ENCODE results near the gene CHST14. TPM values are rescaled to one million over a fixed set of nuclear protein-coding genes. Genes with fewer than 3 reads are reported as not detected.

The CHST14 gene
- total and polyA plus RNA-seq, 2 donors, result 5.1 to 11.9 TPM

DNA sequence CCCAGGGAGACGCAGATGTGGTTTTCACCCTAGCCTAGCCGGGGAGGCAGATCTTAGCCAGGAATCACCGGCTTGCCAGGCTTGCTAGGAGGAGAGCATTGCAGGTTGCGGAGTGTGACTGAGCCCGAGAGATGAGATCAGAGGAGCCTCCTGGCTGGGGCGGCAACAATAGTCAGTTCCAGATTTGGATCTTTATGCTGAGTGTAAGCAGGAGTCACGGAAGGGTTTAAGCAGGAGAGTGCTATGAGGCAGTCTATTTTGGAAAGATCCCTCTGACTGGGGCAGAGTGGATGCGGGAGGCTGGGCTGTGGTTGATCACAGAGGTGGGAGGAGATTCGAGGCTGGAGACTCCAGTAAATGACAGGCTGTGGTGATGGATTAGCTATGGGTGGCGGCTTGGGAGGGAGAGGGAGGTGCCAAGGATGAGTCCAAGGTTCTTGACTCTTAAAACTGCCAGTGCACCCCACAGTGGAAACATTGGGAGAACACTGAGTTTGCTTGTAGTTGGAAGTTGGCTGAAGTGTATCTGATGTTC is 40.4 kb upstream of the CHST14 start:
- no peak overlapping the region for H3K27ac ChIP-seq (ENCODE audit: low read depth in 1 of 2, low read length in 1 of 2)
- H3K9me3 ChIP-seq (ENCODE audit: control insufficient read depth in 2 of 2, insufficient read depth in 1 of 2, low read length in 1 of 2), result no peaks in the 10 kb centered on the region
- no peak overlapping the region for H3K4me3 ChIP-seq (ENCODE audit: low read length in 2 of 2)
- peaks cover 3 to 11% of the 10 kb centered on the region in 2 donors for H3K4me1 ChIP-seq (ENCODE audit: control insufficient read depth in 2 of 2, insufficient read depth in 2 of 2, low read length in 2 of 2)
- peaks cover 0 to 20% of the 10 kb centered on the region in 2 donors for H3K27me3 ChIP-seq (ENCODE audit: control insufficient read depth in 2 of 2, insufficient read depth in 1 of 2, low read length in 1 of 2)
- H3K36me3 ChIP-seq (ENCODE audit: control insufficient read depth in 2 of 2, insufficient read depth in 2 of 2, low read length in 1 of 2), result no peaks in the 10 kb centered on the region
- WGBS, result 89% methylated on average over 10 of the region's 10 CpGs
- no peak for DNase-seq (ENCODE audit: low read depth in 6 of 9, low spot score in 9 of 9)

DNA sequence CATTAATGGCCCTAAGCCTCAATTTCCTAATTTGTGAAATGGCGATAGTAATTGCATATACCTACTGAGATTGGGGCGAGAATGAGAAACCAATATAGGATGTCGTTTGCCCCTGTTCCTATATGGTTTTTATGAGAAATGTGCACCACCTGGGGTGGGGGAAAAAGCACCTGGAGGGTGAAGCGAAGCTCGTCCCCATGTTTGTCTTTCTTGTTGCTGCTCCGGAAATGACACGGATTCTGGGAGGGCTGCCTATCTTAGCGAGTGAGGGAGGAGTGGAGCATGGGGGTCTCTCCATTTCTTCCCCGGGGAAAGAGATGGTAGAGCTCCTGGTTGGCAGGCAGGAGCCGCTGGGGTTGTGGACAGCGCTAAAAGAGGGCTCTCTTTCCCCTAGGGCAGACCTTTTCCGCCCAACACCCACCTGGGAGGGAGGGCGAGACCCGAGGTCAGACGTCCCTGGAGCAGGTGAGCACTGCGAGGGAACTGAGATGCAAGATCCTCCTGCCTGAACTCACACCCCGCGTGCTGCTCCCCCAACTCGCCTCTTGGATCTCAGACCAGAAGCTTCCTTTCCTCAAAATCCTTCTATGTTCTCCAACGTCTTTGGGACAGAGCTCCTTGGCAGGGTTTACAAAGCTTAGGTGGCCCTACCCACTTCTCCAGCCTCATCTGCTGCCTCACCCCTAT is 35.6 kb upstream of the CHST14 start:
- WGBS, result 42% methylated on average over 20 of the region's 20 CpGs
- Histone ChIP-seq H3K4me1 (ENCODE audit: control insufficient read depth in 2 of 2, insufficient read depth in 2 of 2, low read length in 2 of 2) (peaks cover 21 to 49% of the 10 kb centered on the region in 2 donors), H3K36me3 (ENCODE audit: control insufficient read depth in 2 of 2, insufficient read depth in 2 of 2, low read length in 1 of 2) (no peaks in the 10 kb centered on the region), H3K27ac (ENCODE audit: low read depth in 1 of 2, low read length in 1 of 2) (peak overlapping the region in 1 of 2 donors; percentile 70), H3K9me3 (ENCODE audit: control insufficient read depth in 2 of 2, insufficient read depth in 1 of 2, low read length in 1 of 2) (peaks cover 0 to 16% of the 10 kb centered on the region in 2 donors), H3K27me3 (ENCODE audit: control insufficient read depth in 2 of 2, insufficient read depth in 1 of 2, low read length in 1 of 2) (peaks cover 40 to 65% of the 10 kb centered on the region in 2 donors), H3K4me3 (ENCODE audit: low read length in 2 of 2) (peak overlapping the region; percentile 32 to 44)
- peak in 4 of 9 donors; percentile 47 to 73 (median 52) for DNase-seq (ENCODE audit: low read depth in 6 of 9, low spot score in 9 of 9)

DNA sequence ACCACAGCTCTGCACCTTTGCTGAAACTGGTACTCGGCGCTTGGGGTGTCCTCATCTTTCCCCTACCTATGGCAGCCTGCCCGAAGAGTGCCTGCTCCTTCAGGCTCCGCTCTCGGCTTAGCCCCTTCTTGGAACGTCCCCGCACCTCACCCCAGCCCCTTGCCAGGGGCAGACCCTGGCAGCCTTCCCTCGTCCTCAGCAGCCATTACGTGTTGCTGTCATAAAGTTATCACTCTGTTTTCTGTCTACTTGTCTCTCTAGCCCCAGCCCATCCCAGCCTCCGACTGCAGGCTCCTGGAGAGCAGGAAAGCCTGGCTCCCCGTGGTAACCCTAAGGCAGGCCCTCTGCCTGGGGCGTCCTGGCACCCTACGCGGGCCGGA is 35.1 kb upstream of the CHST14 start:
- WGBS, result 11% methylated on average over 15 of the region's 15 CpGs
- DNase-seq (ENCODE audit: low read depth in 6 of 9, low spot score in 9 of 9), result peak in 1 of 9 donors; percentile 46

DNA sequence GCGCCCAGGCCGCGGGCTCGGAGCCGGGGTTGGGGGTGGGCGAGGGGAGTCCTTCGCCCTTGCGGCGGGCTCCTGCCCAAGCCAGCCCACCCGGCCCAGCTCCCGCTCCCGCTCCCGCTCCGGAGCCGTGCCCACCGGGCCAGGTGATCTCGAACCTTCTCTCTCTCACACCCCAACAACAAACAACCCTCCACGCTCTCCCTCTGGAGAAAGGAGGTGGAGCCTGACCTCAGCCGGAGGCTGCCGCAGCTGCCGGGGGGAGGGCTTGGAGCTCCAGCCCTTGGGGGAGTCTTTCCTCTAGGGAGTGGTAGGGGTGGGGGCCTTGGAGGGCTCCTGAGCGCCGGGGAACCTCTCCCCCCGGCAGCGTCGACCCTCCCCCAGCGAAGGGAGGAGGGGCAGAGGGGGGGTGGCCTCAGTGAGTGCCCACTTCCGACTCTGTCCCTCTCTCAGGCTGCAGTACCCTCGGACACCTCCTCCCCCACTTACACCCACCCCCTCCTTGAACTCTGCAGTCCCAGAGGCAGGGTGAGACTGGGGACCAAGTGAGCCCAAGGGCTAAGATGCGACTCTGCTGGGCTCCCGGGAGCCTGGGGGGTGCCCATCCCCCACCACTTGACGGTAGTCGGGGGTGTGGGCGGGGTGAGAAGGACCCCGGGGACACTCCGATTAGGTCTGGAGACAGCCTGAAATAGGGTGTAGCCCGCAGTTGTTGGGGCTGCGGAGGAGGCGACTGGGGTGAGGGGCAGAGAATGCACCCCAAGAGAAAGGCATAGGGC is 34.5 kb upstream of the CHST14 start:
- peak in 3 of 9 donors; percentile 36 to 58 (median 53) for DNase-seq (ENCODE audit: low read depth in 6 of 9, low spot score in 9 of 9)

More for the DNA sequence above, 35.1 kb upstream of the CHST14 start:
- Histone ChIP-seq H3K4me1 (ENCODE audit: control insufficient read depth in 2 of 2, insufficient read depth in 2 of 2, low read length in 2 of 2) (peaks cover 24 to 52% of the 10 kb centered on the region in 2 donors), H3K27me3 (ENCODE audit: control insufficient read depth in 2 of 2, insufficient read depth in 1 of 2, low read length in 1 of 2) (peaks cover 42 to 67% of the 10 kb centered on the region in 2 donors), H3K4me3 (ENCODE audit: low read length in 2 of 2) (peak overlapping the region; percentile 32 to 44), H3K9me3 (ENCODE audit: control insufficient read depth in 2 of 2, insufficient read depth in 1 of 2, low read length in 1 of 2) (peaks cover 0 to 16% of the 10 kb centered on the region in 2 donors), H3K27ac (ENCODE audit: low read depth in 1 of 2, low read length in 1 of 2) (peak overlapping the region in 1 of 2 donors; percentile 70), H3K36me3 (ENCODE audit: control insufficient read depth in 2 of 2, insufficient read depth in 2 of 2, low read length in 1 of 2) (no peaks in the 10 kb centered on the region)

DNA sequence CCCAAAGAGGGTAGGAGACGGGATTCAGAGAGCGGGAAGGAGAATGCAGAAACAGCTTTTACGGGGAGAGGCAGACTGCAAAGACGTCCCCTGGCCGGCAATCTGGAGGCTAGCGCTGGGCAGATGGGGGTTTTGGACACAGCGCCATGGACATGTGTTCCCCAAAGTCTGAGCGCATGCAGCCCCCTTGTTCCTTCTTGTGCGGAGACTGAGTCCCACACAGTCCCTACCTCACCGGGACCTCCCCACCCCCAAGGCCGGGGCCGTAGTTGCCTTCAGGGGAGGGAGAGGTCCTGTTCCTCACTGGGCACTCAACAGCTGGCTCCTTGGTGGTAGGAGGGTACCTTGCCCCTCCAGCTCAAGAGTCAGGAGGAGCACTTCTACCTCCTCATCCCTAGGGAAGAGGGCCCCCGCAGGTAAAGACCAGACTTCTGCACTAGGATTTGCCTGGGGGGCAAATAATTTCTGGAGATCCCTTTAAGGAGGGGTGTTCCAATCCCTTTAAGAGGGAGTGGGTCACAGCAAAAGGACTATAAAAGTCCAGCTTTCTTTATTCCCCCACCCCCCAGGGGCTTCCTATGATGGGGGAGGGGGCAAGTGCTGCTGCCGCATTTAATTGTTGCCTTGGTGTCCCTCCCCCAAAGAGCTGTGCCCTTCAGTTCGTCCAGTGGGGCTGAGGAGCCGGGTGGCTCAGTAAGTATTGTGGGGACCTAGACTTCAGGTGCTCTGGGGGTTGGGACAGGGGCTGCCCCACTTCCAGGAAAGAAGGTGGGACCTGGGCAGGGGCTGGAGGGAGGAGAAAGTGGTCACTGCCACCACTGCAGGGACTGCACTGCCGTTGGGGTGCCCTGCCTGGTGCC is 33.7 kb upstream of the CHST14 start:
- no peak overlapping the region for H3K27ac ChIP-seq (ENCODE audit: low read depth in 1 of 2, low read length in 1 of 2)
- H3K27me3 ChIP-seq (ENCODE audit: control insufficient read depth in 2 of 2, insufficient read depth in 1 of 2, low read length in 1 of 2), result peaks cover 43 to 72% of the 10 kb centered on the region in 2 donors
- peaks cover 0 to 16% of the 10 kb centered on the region in 2 donors for H3K9me3 ChIP-seq (ENCODE audit: control insufficient read depth in 2 of 2, insufficient read depth in 1 of 2, low read length in 1 of 2)
- no peak overlapping the region for H3K4me3 ChIP-seq (ENCODE audit: low read length in 2 of 2)
- no peaks in the 10 kb centered on the region for H3K36me3 ChIP-seq (ENCODE audit: control insufficient read depth in 2 of 2, insufficient read depth in 2 of 2, low read length in 1 of 2)
- 16% methylated on average over 17 of the region's 17 CpGs for WGBS
- peaks cover 26 to 52% of the 10 kb centered on the region in 2 donors for H3K4me1 ChIP-seq (ENCODE audit: control insufficient read depth in 2 of 2, insufficient read depth in 2 of 2, low read length in 2 of 2)
- DNase-seq (ENCODE audit: low read depth in 6 of 9, low spot score in 9 of 9), result no peak

More for the DNA sequence above, 34.5 kb upstream of the CHST14 start:
- H3K4me3 ChIP-seq (ENCODE audit: low read length in 2 of 2), result peak overlapping the region; percentile 32 to 44
- WGBS, result 1% methylated on average over 39 of the region's 39 CpGs
- no peaks in the 10 kb centered on the region for H3K36me3 ChIP-seq (ENCODE audit: control insufficient read depth in 2 of 2, insufficient read depth in 2 of 2, low read length in 1 of 2)
- H3K27ac ChIP-seq (ENCODE audit: low read depth in 1 of 2, low read length in 1 of 2), result no peak overlapping the region
- peaks cover 42 to 67% of the 10 kb centered on the region in 2 donors for H3K27me3 ChIP-seq (ENCODE audit: control insufficient read depth in 2 of 2, insufficient read depth in 1 of 2, low read length in 1 of 2)
- peaks cover 24 to 52% of the 10 kb centered on the region in 2 donors for H3K4me1 ChIP-seq (ENCODE audit: control insufficient read depth in 2 of 2, insufficient read depth in 2 of 2, low read length in 2 of 2)
- peaks cover 0 to 16% of the 10 kb centered on the region in 2 donors for H3K9me3 ChIP-seq (ENCODE audit: control insufficient read depth in 2 of 2, insufficient read depth in 1 of 2, low read length in 1 of 2)

DNA sequence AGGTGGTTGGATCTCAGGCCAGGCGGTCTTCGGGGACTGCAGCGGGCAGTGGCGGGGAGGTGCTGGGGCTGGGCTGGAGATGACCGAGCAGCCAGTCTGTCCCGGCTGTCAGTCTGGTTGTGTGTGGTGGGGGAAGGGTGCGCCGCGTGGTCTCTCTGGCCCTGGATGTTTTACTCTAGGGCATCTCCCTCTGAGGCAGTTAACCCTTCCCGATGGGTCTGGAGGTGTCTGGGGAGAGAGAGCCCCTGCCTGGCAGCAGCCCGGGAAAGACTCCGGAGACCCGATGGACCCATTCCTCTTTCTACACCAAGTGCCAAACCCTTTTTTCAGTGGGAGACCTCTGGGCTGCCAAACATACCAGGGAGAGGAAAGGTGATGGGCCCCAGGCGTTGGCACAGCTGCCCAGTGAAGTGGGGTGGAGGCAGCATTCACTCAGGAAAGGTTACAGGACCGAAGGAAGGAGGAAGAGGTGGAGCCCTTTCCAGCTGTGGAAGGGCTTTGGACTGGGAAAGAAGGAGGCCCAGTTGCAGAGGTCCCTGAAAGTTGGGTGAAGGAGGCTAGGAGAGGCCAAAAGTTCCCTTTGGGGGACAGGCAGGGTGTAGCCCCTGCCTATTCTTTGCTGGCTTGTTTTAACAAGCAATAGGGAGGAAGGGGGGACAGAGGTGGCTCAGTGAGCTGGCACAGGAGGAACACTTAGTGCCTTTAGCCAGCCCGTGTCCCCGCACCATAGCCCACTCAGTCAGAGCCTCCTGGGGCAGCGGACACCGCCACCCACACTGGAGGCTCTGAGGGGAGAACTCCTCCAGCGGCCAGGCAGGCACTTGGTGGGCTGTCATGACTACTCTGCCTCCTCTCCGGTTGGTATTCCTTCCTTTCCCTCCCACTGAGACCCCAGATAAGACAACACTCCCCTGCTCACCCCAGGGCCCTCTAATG is 32.8 kb upstream of the CHST14 start:
- peaks cover 33 to 60% of the 10 kb centered on the region in 2 donors for H3K4me1 ChIP-seq (ENCODE audit: control insufficient read depth in 2 of 2, insufficient read depth in 2 of 2, low read length in 2 of 2)
- H3K4me3 ChIP-seq (ENCODE audit: low read length in 2 of 2), result no peak overlapping the region
- no peaks in the 10 kb centered on the region for H3K36me3 ChIP-seq (ENCODE audit: control insufficient read depth in 2 of 2, insufficient read depth in 2 of 2, low read length in 1 of 2)
- no peak for DNase-seq (ENCODE audit: low read depth in 6 of 9, low spot score in 9 of 9)
- H3K27me3 ChIP-seq (ENCODE audit: control insufficient read depth in 2 of 2, insufficient read depth in 1 of 2, low read length in 1 of 2), result peaks cover 50 to 81% of the 10 kb centered on the region in 2 donors
- 78% methylated on average over 21 of the region's 21 CpGs for WGBS
- no peak overlapping the region for H3K27ac ChIP-seq (ENCODE audit: low read depth in 1 of 2, low read length in 1 of 2)
- peaks cover 0 to 16% of the 10 kb centered on the region in 2 donors for H3K9me3 ChIP-seq (ENCODE audit: control insufficient read depth in 2 of 2, insufficient read depth in 1 of 2, low read length in 1 of 2)

DNA sequence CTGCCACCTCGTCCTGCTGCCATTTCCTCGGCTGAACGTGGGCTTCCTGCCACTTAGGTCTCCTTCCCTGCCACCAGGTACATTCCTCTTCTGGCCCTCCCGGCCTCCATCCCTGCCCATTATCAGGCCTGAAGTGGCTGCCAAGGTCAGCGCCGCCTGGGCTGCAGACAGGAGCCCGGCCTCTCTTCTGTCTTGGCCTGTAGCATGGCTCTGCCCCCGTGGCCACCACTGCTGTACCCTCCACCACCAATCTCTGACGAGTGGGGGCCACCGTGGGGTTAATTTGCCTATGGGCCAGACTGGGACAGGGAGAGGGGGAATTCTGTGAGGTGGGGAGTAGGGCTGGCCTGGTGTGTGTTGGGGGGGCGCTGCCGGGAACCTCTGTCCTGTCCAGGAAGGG is 32.1 kb upstream of the CHST14 start:
- H3K27me3 ChIP-seq (ENCODE audit: control insufficient read depth in 2 of 2, insufficient read depth in 1 of 2, low read length in 1 of 2), result peaks cover 51 to 86% of the 10 kb centered on the region in 2 donors

More for the DNA sequence above, 32.1 kb upstream of the CHST14 start:
- DNase-seq (ENCODE audit: low read depth in 6 of 9, low spot score in 9 of 9), result no peak
- Histone ChIP-seq H3K9me3 (ENCODE audit: control insufficient read depth in 2 of 2, insufficient read depth in 1 of 2, low read length in 1 of 2) (peaks cover 0 to 16% of the 10 kb centered on the region in 2 donors), H3K27ac (ENCODE audit: low read depth in 1 of 2, low read length in 1 of 2) (no peak overlapping the region), H3K4me3 (ENCODE audit: low read length in 2 of 2) (no peak overlapping the region), H3K4me1 (ENCODE audit: control insufficient read depth in 2 of 2, insufficient read depth in 2 of 2, low read length in 2 of 2) (peaks cover 35 to 61% of the 10 kb centered on the region in 2 donors), H3K36me3 (ENCODE audit: control insufficient read depth in 2 of 2, insufficient read depth in 2 of 2, low read length in 1 of 2) (no peaks in the 10 kb centered on the region)
- WGBS, result 84% methylated on average over 12 of the region's 12 CpGs

All from thymus (tissue), 11 donors.